Gastrocnemius medialis (tissue), 4 donors: ENCODE data around the gene KCNH6. TPM values are rescaled to one million over a fixed set of nuclear protein-coding genes. Genes with fewer than 3 reads are reported as not detected.

Source experiments
- ATAC-seq, 2 donors: fragments of 150-250 bp; one replicate each; pipeline ENCODE4 v1.9.1; 2016
- DNase-seq, 2 donors: peaks; one replicate each; pipeline ENCODE4 v3.0.0-alpha.2; 2019
- H3K27ac ChIP-seq, 4 donors: fragments of 200-600 bp; sonication (generic); 1 replicate in 1 of 4; 2 replicates in 3 of 4; pipeline ENCODE4 v1.5.1; 2016 to 2018; ENCODE audit warnings: mild to moderate bottlenecking in 2 of 4, moderate library complexity in 1 of 4
- H3K27me3 ChIP-seq, 3 donors: fragments of 200-600 bp; sonication (generic) in 2 of 3; 1 replicate in 1 of 3; 2 replicates in 2 of 3; pipeline versions ENCODE4 v1.5.1 to v1.6.0; 2016 to 2019; ENCODE audit warnings: mild to moderate bottlenecking in 1 of 3, moderate library complexity in 1 of 3
- H3K36me3 ChIP-seq, 2 donors: fragments of 200-600 bp; sonication (generic) in 1 of 2; one replicate each; pipeline ENCODE4 v1.5.1; 2017 to 2018
- H3K4me1 ChIP-seq, 2 donors: fragments of 200-600 bp; sonication (generic) in 1 of 2; one replicate each; pipeline ENCODE4 v1.5.1; 2016 to 2017; ENCODE audit warnings: mild to moderate bottlenecking in 2 of 2
- H3K4me3 ChIP-seq, 4 donors: fragments of 200-600 bp; sonication (generic) in 3 of 4; 1 replicate in 1 of 4; 2 replicates in 3 of 4; pipeline ENCODE4 v1.5.1; 2016 to 2019; ENCODE audit warnings: mild to moderate bottlenecking in 2 of 4
- H3K9me3 ChIP-seq, 3 donors: fragments of 200-600 bp; sonication (generic) in 2 of 3; 1 replicate in 1 of 3; 2 replicates in 2 of 3; pipeline ENCODE4 v1.5.1; 2016 to 2019
- POLR2A ChIP-seq, 2 donors: fragments of 450-650 bp; IDR thresholded peaks; one replicate each; pipeline ENCODE4 v1.6.1; 2017; ENCODE audit warnings: antibody characterized with exemption in 2 of 2, mild to moderate bottlenecking in 2 of 2, moderate library complexity in 2 of 2
- in situ Hi-C, 4 donors: fragments of 200-750 bp; cut with MboI; loops; one replicate each; pipeline versions ENCODE4 v1.15.0 to v1.8.0; 2017; ENCODE audit warnings: low sequenced_read_pairs in 4 of 4
- intact Hi-C: fragments of 100-400 bp; cut with DNase I; formaldehyde crosslinking; loops from one replicate; pipeline ENCODE4 v1.15.1; 2023; ENCODE audit warnings: low total_unique reads
- total RNA-seq, 4 donors: library from RNA; depleted of rRNA; stranded (reverse); fragments of >200 nt; gene quantifications; one replicate each; pipeline versions ENCODE4 v1.1.0 to v1.2.3, GENCODE V29; 2016
- TF ChIP-seq, protein P1 (sequence below), 5 experiments: fragments of 450-650 bp in 3 of 5; fragments of 200-600 bp in 2 of 5; sonication (generic) in 2 of 5; IDR thresholded peaks in 4 of 5; conservative IDR thresholded peaks in 1 of 5; 1 replicate in 4 of 5; 2 replicates in 1 of 5; pipeline ENCODE4 v1.5.1; 2016 to 2019; ENCODE audit warnings: antibody characterized with exemption in 5 of 5, mild to moderate bottlenecking in 3 of 5, moderate library complexity in 3 of 5

The KCNH6 gene
- total RNA-seq, 4 donors from 2014 or later = not detected

DNA sequence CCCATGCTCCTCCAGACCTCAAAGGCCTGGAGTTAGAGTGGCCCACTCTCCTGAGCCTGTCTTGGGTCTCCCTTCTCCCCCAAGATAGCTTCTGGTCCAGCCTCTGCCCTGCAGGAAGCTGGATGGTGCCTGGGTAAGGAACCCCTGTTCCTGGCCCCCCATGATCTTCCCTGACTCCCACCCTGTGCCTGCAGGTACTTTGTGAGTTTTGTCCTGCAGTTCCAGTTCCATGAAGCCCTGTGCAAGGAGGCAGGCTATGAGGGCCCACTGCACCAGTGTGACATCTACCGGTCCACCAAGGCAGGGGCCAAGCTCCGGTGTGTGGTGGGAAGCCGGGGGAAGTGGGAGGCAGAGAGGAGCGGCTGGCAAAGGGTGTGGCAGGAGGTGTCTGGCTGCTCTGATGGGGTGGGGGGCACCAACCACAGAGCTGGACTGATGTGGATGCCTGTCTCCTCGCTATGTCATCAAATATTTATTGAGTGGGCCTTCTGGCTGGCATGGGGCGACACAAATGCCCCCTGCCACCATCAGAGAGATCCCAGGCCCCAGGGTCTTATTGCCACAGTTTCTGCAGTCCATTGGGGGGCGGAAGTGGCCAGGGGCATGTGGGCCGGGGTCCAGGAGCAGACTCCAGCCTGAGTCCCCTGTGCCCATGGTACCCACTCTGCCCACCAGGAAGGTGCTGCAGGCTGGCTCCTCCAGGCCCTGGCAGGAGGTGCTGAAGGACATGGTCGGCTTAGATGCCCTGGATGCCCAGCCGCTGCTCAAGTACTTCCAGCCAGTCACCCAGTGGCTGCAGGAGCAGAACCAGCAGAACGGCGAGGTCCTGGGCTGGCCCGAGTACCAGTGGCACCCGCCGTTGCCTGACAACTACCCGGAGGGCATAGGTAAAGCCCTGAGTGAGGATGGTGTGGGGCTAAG lies 39.2 kb upstream of the KCNH6 start:
- H3K27me3 ChIP-seq = peaks cover 0 to 7% (median 0%) of the 10 kb centered on the region in 3 donors
- no peak overlapping the region for H3K4me3 ChIP-seq
- TF ChIP-seq, protein P1, sequence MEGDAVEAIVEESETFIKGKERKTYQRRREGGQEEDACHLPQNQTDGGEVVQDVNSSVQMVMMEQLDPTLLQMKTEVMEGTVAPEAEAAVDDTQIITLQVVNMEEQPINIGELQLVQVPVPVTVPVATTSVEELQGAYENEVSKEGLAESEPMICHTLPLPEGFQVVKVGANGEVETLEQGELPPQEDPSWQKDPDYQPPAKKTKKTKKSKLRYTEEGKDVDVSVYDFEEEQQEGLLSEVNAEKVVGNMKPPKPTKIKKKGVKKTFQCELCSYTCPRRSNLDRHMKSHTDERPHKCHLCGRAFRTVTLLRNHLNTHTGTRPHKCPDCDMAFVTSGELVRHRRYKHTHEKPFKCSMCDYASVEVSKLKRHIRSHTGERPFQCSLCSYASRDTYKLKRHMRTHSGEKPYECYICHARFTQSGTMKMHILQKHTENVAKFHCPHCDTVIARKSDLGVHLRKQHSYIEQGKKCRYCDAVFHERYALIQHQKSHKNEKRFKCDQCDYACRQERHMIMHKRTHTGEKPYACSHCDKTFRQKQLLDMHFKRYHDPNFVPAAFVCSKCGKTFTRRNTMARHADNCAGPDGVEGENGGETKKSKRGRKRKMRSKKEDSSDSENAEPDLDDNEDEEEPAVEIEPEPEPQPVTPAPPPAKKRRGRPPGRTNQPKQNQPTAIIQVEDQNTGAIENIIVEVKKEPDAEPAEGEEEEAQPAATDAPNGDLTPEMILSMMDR (IDR thresholded peaks at IDR 0.05 in 4 of 5, conservative IDR thresholded peaks at IDR 0.05 in 1 of 5) = no peak
- no peak for TF ChIP-seq POLR2A (IDR thresholded peaks at IDR 0.05)
- intact Hi-C loops (no loop called here), in situ Hi-C loops (loop anchor here in 2 of 4 donors (10.0 kb wide), 2 partner anchors 49 to 59 kb away; no protein-coding TSS in a partner anchor)
- H3K9me3 ChIP-seq = no peaks in the 10 kb centered on the region
- DNase-seq = no peak
- H3K27ac ChIP-seq = no peak overlapping the region
- H3K36me3 ChIP-seq = no peaks in the 10 kb centered on the region
- no peak for ATAC-seq
- no peaks in the 10 kb centered on the region for H3K4me1 ChIP-seq

DNA sequence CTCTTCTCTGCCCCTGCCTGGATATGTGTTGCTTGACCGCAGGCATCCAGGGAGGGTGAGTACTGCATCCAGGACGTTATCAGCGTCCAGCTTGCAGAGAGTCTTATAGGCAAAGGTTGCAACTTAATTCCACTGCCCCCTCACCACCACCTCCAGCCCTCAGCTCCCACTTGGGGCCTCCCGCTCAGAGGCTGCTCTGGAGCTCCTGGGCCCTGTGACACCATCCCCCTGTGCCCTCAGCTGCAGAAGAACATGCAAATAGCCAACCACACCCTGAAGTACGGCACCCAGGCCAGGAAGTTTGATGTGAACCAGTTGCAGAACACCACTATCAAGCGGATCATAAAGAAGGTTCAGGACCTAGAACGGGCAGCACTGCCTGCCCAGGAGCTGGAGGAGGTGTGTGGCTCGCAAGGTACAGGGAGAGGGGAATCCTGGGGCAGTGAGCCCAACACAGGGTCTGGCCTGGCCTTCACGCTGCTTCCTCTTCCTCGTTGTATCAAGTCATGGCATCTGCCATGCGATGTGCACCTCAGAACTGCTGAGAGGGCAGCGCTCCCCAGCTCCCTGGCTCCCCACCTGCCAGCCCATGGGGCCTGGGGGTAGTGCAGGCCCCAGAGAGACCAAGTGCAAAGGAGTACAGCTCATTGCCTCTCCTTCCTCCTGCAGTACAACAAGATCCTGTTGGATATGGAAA lies 36.7 kb upstream of the KCNH6 start:
- no peak for TF ChIP-seq POLR2A (IDR thresholded peaks at IDR 0.05)
- TF ChIP-seq, protein P1 (IDR thresholded peaks at IDR 0.05 in 4 of 5, conservative IDR thresholded peaks at IDR 0.05 in 1 of 5) = no peak
- no peak for ATAC-seq
- H3K9me3 ChIP-seq = no peaks in the 10 kb centered on the region
- intact Hi-C loops = no loop called here
- in situ Hi-C loops = loop anchor here in 2 of 4 donors (10.0 kb wide), 2 partner anchors 52 to 62 kb away; no protein-coding TSS in a partner anchor
- H3K4me3 ChIP-seq = no peak overlapping the region
- H3K4me1 ChIP-seq = no peaks in the 10 kb centered on the region
- no peak for DNase-seq
- H3K27ac ChIP-seq = no peak overlapping the region
- H3K27me3 ChIP-seq = no peaks in the 10 kb centered on the region
- H3K36me3 ChIP-seq = no peaks in the 10 kb centered on the region

DNA sequence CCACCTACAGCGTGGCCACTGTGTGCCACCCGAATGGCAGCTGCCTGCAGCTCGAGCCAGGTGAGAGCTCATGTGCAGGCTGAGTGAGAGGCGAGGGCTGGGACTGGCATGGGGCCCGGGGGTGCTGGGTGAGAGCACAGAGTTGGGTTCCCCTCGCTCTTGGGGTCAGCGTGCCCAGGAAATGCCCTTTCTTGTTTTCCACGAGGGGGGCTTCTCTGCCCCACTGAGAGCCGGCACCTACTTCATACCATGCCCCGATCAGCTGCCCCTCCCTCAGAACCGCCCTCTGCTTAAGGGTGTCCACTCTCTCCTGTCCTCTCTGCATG lies 36.2 kb upstream of the KCNH6 start:
- no peaks in the 10 kb centered on the region for H3K27me3 ChIP-seq
- H3K9me3 ChIP-seq = no peaks in the 10 kb centered on the region
- H3K27ac ChIP-seq = no peak overlapping the region
- no peak overlapping the region for H3K4me3 ChIP-seq
- intact Hi-C loops = no loop called here
- H3K4me1 ChIP-seq = no peaks in the 10 kb centered on the region
- no peak for TF ChIP-seq POLR2A (IDR thresholded peaks at IDR 0.05)
- TF ChIP-seq, protein P1 (IDR thresholded peaks at IDR 0.05 in 4 of 5, conservative IDR thresholded peaks at IDR 0.05 in 1 of 5) = no peak
- ATAC-seq = no peak
- no peak for DNase-seq
- H3K36me3 ChIP-seq = no peaks in the 10 kb centered on the region
- in situ Hi-C loops = loop anchor here in 2 of 4 donors (10.0 kb wide), 2 partner anchors 52 to 62 kb away; no protein-coding TSS in a partner anchor

DNA sequence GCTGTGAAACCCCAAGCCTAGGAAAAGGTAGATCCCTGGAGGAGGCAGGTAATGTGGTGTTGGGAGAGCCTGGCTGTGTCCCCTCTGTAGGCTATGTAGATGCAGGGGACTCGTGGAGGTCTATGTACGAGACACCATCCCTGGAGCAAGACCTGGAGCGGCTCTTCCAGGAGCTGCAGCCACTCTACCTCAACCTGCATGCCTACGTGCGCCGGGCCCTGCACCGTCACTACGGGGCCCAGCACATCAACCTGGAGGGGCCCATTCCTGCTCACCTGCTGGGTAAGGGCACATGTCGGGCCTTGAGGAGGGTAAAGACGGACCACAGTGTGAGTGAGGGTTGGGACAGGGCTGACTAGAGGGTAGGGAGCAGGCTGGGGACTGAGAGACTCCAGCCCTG lies 34.3 kb upstream of the KCNH6 start:
- Histone ChIP-seq H3K36me3 (no peaks in the 10 kb centered on the region), H3K4me3 (no peak overlapping the region), H3K4me1 (no peaks in the 10 kb centered on the region), H3K9me3 (no peaks in the 10 kb centered on the region), H3K27ac (no peak overlapping the region), H3K27me3 (no peaks in the 10 kb centered on the region)
- DNase-seq (no peak), ATAC-seq (no peak)
- intact Hi-C loops = no loop called here
- TF ChIP-seq POLR2A (IDR thresholded peaks at IDR 0.05) = no peak
- TF ChIP-seq, protein P1 (IDR thresholded peaks at IDR 0.05 in 4 of 5, conservative IDR thresholded peaks at IDR 0.05 in 1 of 5) = no peak
- in situ Hi-C loops = loop anchor here in 2 of 4 donors (10.0 kb wide), 2 partner anchors 54 to 64 kb away; no protein-coding TSS in a partner anchor
